Iris pigment epithelial cell (primary cell): ENCODE data around the gene STIM2.

Experiments
- DNase-seq: peaks from one replicate; pipeline ENCODE4 v3.0.0-alpha.2; 2011; ENCODE audit warnings: low read depth

Gene STIM2

DNA sequence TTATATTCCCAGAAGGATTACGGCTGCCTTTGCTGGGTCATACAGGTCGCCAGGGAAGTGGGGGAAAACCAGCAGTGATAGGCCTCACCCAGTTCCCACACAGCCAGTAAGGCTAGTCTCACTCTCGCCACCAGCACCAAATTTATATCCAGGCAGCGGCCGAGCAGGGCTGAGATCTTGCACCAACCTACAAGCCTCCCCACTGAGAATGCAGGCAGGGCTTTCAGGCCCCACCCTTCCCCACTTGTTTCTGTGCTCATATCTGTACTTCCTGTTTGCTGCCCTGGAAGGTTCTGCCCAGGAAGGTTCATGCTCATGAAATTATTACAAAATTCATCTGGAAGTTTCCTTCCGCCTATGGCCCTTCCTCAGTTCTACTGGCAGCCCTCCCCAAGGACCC lies 179.7 kb downstream of the STIM2 start:
- no peak for DNase-seq

DNA sequence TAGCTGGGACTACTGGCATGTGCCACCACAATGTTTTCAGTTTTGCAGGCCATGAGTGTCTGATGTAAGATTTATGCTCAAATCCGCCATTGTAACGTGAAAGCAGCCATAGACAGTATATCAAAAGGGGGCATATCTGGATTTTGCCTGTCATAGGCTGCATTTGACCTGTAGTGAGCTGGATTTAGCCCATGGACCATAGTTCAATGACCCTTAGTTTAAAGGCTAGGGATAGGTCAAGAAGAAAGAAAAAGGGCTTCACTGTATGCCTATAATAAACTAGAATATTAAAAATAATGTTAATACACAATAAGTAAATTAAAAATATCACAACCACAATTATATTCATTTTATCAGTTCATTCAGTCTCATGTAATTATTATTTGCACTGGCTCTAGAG lies 181.8 kb downstream of the STIM2 start:
- DNase-seq: no peak

DNA sequence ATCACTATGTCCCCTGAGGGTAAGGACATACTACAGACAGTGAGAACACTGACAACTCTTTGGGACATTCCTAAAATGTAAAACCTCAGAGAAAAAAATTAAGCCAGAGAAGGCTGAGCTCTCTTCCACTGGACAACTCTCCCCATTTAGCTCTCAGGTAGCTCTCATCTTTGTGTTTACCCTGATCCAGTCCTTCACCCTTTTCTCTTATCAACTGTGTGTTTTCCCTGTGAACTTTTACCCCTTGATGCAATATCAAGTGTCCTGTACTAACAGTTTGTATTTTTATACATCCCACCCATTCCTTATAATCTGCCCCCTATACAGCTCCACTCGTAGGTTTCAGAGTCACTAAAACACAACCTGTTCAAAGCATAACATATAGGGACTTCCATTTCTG lies 182.6 kb downstream of the STIM2 start:
- no peak for DNase-seq

DNA sequence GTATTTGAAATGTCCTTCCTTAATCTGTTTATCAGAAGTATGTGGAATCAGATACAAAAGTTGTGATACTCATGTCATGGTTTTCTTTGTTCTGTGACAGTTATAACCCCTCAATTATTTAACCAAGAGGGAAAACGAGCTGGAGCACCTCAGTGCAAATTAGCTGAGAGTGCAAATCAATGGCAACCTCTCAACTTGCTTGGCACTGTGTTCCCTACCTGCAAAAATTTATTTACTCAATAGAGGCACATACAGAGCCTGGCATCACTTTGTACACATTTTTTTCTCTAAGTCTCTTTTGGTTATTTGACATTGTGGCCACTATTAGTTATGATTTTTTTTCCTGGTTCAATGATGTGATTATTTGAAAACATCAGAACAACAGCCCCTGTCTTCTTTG lies 186.2 kb downstream of the STIM2 start:
- DNase-seq: no peak

DNA sequence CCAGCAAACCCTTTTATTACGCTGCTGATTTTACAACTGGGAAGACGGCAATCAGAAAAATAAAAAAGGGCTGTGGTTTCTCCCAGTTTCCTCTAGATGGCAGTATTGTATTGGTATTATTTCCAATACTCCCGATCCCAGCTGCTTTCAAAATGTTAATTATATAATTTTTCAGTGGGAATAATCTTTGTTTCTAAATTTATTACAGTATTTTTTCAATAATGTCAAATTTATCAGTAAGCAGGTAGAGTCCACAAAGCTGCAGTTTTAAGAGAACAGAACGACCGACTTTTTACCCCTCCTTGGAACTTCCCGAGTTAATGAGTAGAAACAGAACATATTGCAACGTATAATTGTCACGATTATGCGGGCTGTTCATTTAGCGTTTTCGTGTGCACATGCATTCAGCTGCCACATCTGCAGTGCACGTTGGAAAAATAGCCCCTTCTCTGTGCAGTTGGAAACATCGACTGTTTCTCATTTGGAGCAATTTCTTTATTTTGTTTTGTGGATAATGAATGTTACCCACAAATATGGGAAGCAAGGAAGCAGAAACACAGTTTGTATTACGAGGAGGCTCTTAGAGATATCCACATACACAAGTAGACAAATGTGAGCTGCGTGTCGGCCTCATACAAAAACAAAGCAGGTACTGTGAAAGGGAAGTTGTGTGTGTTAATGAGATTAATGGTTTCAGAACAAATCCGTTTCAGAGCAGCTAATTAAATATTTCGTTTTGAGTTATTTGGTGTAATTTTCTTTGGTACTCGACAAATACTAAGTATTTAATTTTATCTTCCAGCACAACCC lies 188.0 kb downstream of the STIM2 start:
- peak; percentile 17 for DNase-seq

DNA sequence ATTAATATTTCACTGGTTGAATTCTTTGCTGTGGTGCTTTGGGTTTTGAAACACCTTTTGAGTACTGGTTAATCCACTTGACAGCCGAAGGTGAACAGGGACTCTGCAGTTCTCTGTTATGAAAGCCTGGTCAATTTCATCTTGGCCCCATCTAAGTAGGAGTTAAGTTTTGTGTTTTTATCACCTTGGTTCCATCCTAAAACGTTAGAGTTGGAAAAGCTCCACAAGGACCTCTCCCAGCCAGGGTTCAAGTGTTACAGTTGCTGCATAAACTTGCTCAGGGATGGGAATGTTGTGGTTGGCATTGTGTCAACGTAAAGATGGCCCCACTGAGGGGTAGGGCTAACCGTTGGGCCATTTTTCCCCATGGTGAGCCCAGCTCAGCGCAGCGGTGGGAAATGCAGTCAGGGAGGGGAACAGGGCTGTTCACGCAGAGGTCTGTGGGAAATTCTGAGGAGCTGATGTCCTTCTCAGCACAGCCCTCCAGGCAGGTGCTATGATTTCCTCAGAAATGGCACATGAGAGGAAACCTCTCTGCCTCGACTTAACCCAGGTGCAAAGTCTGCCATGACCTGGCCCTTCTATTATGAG lies 188.7 kb downstream of the STIM2 start:
- DNase-seq: no peak

DNA sequence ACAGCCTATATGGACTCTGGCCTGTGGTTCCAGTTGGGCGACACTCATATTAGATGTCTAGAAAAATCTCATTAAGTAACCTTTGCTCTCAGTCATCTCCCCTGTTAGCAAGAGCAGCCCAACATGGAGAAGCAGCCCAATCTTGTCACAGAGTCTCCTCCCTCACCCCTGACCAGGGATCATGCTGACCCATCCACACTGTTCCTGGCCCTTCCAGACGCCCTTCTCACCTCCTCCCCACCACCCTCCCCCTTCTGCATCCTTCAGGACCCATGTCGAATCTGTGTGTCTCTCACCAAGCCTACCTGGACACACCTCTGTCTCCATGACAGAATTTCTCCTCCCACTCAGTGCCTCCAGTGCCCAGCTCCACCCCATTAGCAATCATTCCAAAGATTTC lies 190.1 kb downstream of the STIM2 start:
- DNase-seq: no peak

DNA sequence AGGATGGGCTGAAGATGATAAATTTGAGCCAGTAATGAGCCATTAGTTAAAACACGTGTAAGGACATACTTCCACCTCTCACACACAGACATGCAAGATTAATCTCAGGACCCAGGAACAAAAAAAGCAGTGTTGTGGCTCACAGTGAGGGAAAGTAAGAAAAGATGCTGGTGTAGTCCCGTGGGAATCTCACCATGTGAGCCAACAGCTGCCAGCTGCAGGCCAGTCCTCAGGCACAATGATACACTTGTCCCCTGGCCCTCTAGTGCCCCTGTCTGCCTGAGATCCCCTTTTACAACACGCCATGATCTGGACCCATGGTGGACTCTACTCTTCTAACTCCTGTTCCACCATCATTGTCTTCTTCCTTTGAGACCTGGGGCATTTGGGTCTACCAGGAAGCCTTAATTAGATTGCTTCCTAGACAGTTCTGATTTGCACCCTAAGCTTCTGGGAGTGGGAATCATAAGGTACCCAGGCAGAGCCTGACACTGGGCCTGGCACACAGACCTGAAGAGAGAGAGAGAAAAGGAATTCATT lies 194.7 kb downstream of the STIM2 start:
- DNase-seq: no peak

DNA sequence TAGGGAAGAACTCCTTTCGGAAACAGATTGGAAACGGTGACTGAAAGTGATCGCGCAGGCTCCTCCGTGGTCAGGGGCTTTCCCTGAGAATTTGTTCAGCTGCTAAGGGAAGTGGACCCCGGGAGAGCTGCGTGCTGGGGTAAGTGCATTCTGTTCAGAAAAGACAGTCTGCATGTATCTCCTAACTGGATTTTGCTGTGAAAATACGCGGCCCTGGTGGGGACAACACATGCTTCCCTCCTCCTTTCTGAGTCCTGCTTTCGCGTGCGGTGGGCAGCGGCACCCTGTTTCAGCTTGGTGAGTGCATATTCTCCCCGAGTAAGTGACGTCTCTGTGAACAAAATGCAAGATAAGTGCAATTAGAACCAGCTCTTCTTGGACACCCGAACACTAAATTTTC lies 195.6 kb downstream of the STIM2 start:
- DNase-seq: no peak

DNA sequence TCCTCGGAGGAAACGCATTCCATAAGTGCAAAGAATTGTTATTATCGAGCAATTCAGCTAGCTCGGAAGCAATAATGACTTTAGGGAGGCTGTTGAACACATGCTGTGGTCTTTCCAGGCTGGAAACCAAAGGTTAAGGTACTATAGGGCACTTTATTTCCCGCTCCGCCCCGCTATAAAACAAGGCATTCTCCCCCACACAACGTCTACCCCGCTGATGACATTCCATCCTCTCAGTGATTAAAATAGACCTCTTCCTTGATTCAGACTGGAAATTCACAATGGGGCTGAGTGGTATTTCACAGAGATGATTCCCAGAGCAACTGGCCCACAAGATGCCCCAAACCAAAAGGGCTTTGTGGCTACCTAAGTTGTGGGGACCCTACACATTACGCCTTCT lies 196.4 kb downstream of the STIM2 start:
- no peak for DNase-seq

DNA sequence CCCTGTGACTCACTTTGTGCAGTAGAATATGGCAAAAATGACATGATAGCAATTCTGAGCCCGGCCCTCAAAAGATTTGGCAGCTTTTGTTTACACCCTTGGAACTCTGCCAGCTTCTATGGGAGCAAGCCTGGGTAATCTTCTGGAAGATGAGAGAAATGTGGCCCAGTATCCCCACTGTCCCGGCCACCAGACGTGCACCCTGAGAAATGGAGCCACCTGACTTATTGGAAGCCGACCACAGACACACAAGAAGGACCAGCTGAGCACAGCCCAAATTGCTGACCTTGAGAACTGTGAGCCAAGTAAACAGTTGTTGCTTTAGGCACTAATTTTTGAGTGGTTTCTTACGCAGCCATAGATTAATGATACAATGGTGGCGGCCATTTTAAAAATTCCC lies 197.0 kb downstream of the STIM2 start:
- DNase-seq: no peak

DNA sequence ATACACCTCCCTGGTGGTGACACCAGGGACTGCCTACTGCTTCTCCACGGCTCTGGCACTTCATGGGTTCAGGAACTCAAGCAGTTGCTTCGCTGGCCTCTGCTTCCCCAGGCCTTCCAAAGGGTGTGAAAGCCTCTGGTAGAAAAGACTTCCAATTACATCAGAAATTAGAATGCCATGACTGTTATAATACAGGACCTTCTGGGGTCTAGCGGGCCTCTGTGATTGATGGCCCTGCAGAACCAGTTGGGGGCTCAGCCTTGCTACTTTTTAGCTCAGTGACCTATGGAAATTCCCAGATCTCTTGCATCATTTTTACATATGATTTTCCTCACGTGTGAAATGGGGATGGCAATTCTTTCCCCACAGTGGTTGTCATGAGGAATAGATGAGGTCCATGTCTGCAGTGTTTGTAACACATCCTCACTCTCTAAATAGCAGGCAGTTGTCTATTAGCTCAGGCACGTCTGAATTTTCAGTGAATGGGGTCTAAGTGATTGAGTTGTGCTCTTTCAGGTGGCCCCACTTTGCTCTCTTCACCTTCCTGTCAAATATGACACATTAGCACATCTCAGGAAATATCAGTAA lies 198.3 kb downstream of the STIM2 start:
- DNase-seq: no peak

DNA sequence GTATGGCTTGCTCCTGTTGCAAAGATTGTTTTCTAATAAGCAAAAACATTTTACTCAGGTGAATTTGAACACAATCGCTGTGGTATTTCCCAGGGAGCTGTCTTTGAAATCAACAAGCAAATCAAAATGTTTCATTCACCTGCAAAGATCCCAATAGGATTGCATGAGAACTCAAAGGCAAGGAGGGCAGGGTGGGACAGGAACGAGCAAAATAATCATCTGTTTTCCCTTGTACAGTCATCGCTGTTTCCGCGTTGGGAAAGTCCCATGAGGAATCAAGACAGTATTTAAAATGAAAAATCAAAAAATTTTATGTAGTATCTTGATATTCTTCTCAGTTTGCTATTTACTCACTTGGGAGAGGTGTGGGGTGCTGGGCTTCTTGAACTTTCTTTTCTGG lies 198.8 kb downstream of the STIM2 start:
- DNase-seq: no peak

DNA sequence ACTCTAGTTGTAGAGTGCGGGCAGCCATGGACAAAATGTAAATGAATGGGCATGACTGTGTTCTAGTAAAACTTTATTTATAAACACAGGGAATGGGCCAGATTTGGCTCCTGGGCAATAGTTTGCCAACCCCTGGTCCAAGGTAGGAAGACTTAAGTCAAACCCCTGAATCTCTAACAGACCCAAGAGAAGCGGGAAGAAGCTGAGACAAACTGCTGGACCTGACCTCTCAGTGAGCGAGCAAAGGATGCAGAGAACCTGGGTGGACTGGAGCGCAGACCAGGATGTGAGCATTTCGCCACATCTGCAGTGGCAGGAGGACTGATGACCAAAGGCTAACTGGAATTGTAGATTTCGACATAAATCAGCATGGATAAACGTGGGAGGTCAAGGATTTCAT lies 201.6 kb downstream of the STIM2 start:
- DNase-seq: no peak

DNA sequence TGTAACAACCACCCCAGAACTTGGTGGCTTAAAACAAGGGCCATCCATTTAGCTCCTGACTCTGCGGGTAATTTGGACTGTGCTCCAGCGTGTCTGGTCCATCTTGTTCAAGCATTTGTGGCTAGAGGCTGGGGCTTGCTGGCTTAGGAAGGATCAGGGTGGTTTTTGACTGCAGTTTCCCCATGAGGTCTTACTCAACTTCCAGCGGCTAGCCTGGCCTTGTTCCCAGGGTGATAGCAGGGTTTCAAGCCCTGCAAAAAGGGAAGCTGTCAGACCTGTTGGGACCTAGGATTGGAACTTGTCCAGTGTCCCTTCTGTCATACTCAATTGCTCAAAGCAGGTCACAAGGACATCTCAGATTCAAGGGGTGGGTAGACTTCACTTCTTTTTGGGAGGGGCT lies 205.9 kb downstream of the STIM2 start:
- no peak for DNase-seq

DNA sequence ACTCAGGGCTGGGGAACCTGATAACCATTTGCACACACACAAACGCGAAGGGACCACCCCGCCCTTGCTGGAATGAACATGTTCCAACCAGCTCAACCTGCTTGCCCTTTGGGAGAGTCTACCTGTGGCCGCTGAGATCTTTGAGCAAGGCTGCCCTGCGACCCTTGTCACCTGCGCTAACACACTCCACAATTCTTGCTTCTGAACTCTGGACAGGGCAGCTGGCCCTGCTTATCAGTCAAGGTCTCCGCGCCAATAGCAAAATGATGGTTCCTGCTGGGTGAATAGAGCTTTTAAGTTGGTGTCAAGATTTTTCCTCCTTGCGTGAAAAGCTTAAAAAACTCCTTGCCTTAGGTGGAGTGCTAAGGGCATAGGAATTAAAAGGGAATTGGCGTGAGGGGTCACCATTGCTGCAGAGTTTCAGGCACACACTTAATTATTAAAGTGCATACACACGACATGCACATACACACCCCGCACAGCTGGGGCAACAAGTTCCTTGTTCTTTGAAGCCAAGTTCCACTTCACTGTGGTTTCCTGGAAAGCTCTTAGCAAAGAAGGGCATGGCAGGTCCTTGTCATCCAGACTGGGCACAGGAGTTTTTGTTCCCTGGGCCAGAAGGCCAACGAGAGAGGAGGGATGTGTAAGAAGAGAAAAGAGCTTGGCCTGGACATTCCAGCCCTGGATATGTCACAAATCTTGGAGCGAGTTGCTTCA lies 207.7 kb downstream of the STIM2 start:
- DNase-seq: no peak
